D721Med (cell line): Measurements from ENCODE around the gene LSM8.
"Not testable (repeated sequence)": the region's sequence is repeated elsewhere in the genome, so short reads cannot be mapped to it uniquely, and the experiment has no call there.

Experiments used
- DNase-seq: peaks from one replicate; pipeline ENCODE4 v3.0.0; 2011; ENCODE audit warnings: low spot score; ENCODE audit not compliant: insufficient read length
- FAIRE-seq: peaks from 2 replicates; lab custom pipeline; 2011; peaks lifted over from hg19 to GRCh38; lab: Jason Lieb, UNC
- CTCF ChIP-seq: IDR thresholded peaks from 2 replicates; pipeline ENCODE4 v1.5.1; 2012; ENCODE audit warnings: mild to moderate bottlenecking, control low read depth; ENCODE audit not compliant: insufficient read depth; ENCODE audit errors: missing control alignments

The LSM8 gene

DNA sequence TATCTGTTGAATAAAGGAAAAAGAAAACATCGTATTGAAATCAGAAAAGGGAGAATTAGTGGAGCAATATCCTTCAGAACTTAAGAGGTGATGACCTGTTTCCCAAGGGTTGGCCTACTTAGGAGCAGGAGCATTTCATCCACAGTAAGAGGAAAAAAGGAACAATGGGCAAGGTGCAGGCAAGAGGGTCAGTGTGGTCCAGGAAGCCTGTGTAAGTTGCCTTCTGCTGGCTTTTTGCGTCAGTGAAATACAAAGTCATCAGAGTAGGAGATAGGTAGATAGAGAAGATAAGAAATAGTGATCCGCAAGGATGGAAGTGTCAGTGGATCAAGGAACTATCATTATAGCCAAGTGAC lies 35.2 kb downstream of the LSM8 start:
- DNase-seq (no peak), FAIRE-seq (no peak)
- no peak for TF ChIP-seq CTCF

DNA sequence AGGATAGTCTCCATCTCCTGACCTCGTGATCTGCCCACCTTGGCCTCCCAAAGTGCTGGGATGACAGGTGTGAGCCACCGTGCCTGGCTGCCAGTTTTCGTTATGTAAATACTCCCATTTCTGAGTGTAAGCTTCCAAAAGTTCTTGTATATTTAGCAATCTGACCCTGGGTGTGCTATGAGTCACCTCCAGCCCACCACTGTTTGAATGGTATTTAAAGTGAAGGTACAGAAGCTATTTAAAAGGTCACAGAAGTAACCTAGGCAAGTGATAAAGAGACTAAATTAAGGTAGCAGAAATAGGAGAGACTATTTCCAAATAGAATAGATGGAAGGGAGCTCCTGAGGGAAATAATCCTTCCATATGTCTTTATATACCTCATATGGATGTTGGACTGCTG lies 36.6 kb downstream of the LSM8 start:
- no peak for FAIRE-seq
- no peak for TF ChIP-seq CTCF
- DNase-seq = no peak

GRCh38 chr7:118222591-118222990 lies 38.6 kb downstream of the LSM8 start:
- no peak for TF ChIP-seq CTCF
- DNase-seq = no peak
- no peak for FAIRE-seq

- FAIRE-seq = no peak
- TF ChIP-seq CTCF = no peak
- no peak for DNase-seq
Measured at GRCh38 chr7:118224521-118224920, 40.6 kb downstream of the LSM8 start, which contains the start of gene ANKRD7. Gene ANKRD7 (plus strand): TSS chr7:118224704. CDS start chr7:118224831, 127 bp downstream.

- peak; percentile 70 for FAIRE-seq
- no peak for DNase-seq
- TF ChIP-seq CTCF = no peak
Measured at GRCh38 chr7:118232837-118233236, 48.9 kb downstream of the LSM8 start.

DNA sequence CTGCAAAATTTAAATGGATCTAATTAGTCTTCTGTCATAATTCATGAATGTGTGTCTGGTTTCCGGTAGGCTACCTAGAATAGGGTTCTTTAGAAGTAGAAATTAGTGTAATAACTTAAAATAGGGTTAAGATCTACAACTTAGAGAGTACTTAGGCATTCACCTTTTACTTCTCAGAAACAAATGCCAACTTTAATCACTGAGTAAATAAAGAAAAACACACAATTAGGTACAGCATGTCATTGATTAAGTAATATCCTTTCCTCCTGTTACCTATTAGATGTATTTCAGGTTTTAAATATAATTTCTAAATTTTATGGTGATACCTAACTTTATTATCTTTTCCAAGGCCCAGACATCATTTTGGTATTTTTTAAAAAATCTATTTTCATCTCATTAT lies 49.8 kb downstream of the LSM8 start:
- FAIRE-seq = no peak
- no peak for TF ChIP-seq CTCF
- DNase-seq = no peak

- TF ChIP-seq CTCF = no peak
- FAIRE-seq (no peak), DNase-seq (no peak)
Measured at GRCh38 chr7:118239014-118239413, 55.0 kb downstream of the LSM8 start.

GRCh38 chr7:118240320-118240719 lies 56.4 kb downstream of the LSM8 start:
- not testable (repeated sequence) for FAIRE-seq, DNase-seq
